Mucosa of descending colon (tissue), 3 donors: ENCODE data around the gene NOC2L. TPM values are rescaled to one million over a fixed set of nuclear protein-coding genes. Genes with fewer than 3 reads are reported as not detected.
"Not testable (repeated sequence)": the region's sequence is repeated elsewhere in the genome, so short reads cannot be mapped to it uniquely, and the experiment has no call there.

Experiments used
- ATAC-seq: fragments of 200-7000 bp; cut with Tn5 transposase; one replicate; pipeline ENCODE4 v1.9.1; 2020; ENCODE audit warnings: mild to moderate bottlenecking, moderate library complexity
- DNase-seq, 3 donors: peaks; one replicate each; pipeline ENCODE4 v3.0.0-alpha.2; 2020
- H3K36me3 ChIP-seq: fragments of 200-600 bp; one replicate; pipeline ENCODE4 v1.8.0; 2021; ENCODE audit warnings: low read depth, mild to moderate bottlenecking
- H3K4me1 ChIP-seq: fragments of 200-600 bp; one replicate; pipeline ENCODE4 v1.8.0; 2021; ENCODE audit warnings: low read depth, mild to moderate bottlenecking
- H3K4me3 ChIP-seq: fragments of 200-600 bp; one replicate; pipeline ENCODE4 v1.8.0; 2021; ENCODE audit warnings: mild to moderate bottlenecking
- H3K9me3 ChIP-seq: fragments of 200-600 bp; one replicate; pipeline ENCODE4 v1.8.0; 2021; ENCODE audit warnings: mild to moderate bottlenecking
- CTCF ChIP-seq: fragments of 200-600 bp; IDR thresholded peaks from one replicate; pipeline ENCODE4 v1.8.0; 2022; ENCODE audit warnings: antibody characterized with exemption, mild to moderate bottlenecking
- intact Hi-C, 2 donors: fragments of 100-400 bp; cut with DNase I in 1 of 2; cut with micrococcal nuclease in 1 of 2; formaldehyde crosslinking; loops; one replicate each; pipeline versions ENCODE4 v1.11.0 to v1.11.1; 2022; cut with DNase I, micrococcal nuclease
- total RNA-seq, 3 donors: library from RNA; stranded (reverse); fragmentation: NEBNext Ultra II Directional in 2 of 3; extraction: Animal tissue kit (Norgen Biotek cat#: 25700) in 2 of 3; gene quantifications; one replicate each; pipeline versions ENCODE4 v1.2.1 to v1.2.4, GENCODE V29; 2021 to 2023
- donor health status: DM: no; HTN: no; CAD: no; lungs with moderate emphysema.
- donor health status: DM: no; HTN: no; CAD: no.
- donor health status: DM: no; HTN: yes; CAD: no.

NOC2L gene
- total RNA-seq, 3 donors from 2014 or later = 47.3 to 56.2 (median 54.6) TPM

DNA sequence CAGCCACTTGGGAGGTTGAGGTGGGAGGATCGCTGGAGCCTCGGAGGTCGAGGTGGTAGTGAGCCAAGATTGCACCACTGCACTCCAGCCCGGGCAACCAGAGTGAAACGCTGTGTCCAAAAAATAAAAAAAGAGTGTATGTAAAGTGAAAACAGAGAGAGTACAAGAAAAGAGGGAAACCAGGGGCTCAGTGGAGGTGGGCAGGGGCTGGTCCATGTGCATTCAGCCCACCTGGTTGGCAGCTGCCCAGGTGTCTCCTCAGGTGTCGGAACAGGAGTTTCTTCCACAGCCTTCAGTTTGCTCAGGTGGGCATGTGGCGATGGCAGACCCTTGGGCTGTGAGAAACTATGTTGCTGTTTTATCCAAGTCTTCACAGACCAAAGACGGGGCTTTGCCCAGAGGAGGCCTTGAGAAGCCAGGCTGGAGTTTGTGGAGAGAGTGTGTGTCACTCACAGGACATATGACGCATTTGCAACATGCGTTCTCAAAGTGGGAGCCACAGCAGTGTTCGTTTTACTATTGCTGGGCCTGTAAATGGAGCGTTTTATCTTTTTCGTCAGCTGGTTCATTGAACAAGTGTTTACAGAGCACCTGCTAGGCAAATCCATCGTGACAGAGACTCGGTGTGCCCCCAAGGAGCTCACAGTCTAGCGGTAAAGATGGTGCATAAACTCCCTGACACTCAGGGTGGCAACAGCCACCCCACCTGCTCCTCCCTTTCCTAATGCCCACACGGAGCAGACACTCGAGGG lies 57.8 kb downstream of the NOC2L start:
- H3K36me3 ChIP-seq = no peaks in the 10 kb centered on the region
- H3K9me3 ChIP-seq = no peaks in the 10 kb centered on the region
- intact Hi-C loops = no loop called here
- no peak for DNase-seq
- TF ChIP-seq CTCF = no peak
- ATAC-seq = no peak
- no peak overlapping the region for H3K4me3 ChIP-seq
- H3K4me1 ChIP-seq = peaks cover 7% of the 10 kb centered on the region

- intact Hi-C loops = no loop called here
- no peak for DNase-seq
Measured at GRCh38 chr1:899636-900317, 59.3 kb downstream of the NOC2L start.

DNA sequence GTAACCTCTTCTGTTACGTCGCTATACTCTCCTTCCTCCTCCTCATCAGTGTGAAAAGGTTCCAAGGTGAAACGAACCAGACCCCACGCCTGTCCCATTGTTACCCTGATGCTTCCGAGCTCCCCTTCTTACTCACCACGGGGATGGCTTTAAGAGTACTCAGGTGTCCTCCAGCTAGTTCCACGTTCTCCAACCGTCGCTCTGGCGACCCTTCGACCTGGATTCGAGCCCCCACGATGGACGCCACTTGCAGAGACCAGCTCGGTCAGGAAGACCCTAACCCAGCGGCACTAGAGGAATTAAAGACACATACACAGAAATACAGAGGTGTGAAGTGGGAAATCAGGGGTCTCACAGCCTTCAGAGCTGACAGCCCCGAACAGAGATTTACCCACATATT lies 61.1 kb downstream of the NOC2L start:
- intact Hi-C loops, DNase-seq, H3K4me3 ChIP-seq, H3K4me1 ChIP-seq, H3K9me3 ChIP-seq, H3K36me3 ChIP-seq, ATAC-seq: not testable (repeated sequence)

More at GRCh38 chr1:899636-900317, 59.3 kb downstream of the NOC2L start:
- no peak overlapping the region for H3K4me3 ChIP-seq
- TF ChIP-seq CTCF = no peak
- H3K9me3 ChIP-seq = no peaks in the 10 kb centered on the region
- no peaks in the 10 kb centered on the region for H3K4me1 ChIP-seq
- ATAC-seq = no peak
- no peaks in the 10 kb centered on the region for H3K36me3 ChIP-seq

DNA sequence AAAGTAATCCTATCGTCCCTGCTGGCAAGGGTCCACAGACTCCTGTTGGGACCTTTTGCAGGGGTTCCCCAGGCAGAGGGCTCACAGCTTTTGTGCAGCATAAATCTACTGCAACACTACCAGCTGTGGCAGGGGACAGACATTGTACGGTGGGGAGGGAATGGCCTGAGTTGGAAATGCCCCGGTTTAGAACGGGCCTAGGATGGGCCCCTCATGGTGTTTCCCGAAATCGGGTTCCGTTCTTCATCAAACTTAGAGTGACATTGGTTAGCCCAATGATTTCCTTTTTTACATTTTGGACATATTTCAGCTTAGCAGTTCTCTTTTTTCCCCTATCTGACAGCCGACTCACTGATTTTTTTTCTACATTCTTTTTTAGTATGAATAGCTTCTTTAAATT lies 61.8 kb downstream of the NOC2L start:
- H3K36me3 ChIP-seq = no peaks in the 10 kb centered on the region
- no peaks in the 10 kb centered on the region for H3K4me1 ChIP-seq
- no peak overlapping the region for H3K4me3 ChIP-seq
- TF ChIP-seq CTCF = no peak
- intact Hi-C loops = no loop called here
- DNase-seq = no peak
- no peak for ATAC-seq
- no peaks in the 10 kb centered on the region for H3K9me3 ChIP-seq

Other genes with a start within 250 kb of the NOC2L start
- 1 to 10 TPM; 2.2 to 4.3 (median 2.7) TPM for gene SAMD11, start 35.3 kb downstream of the NOC2L start, total RNA-seq
- 10 to 100 TPM in 2 of 3 donors, 1 to 10 TPM in 1; 9.0 to 14.7 (median 11.0) TPM for gene KLHL17, start 1.3 kb upstream of the NOC2L start, total RNA-seq
- under 1 TPM; 0.23 to 0.99 (median 0.32) TPM for gene PLEKHN1, start 7.2 kb upstream of the NOC2L start, total RNA-seq
- under 1 TPM in 1 of 3 donors, not detected in 2; 0.24 TPM for gene PERM1, start 22.8 kb upstream of the NOC2L start, total RNA-seq
- gene HES4, start 40.8 kb upstream of the NOC2L start, total RNA-seq = 10 to 100 TPM; 10.3 to 22.7 (median 21.1) TPM
- 10 to 100 TPM; 37.5 to 41.7 (median 38.7) TPM for gene ISG15, start 54.2 kb upstream of the NOC2L start, total RNA-seq
- gene AGRN, start 60.9 kb upstream of the NOC2L start, total RNA-seq = 10 to 100 TPM; 32.0 to 54.4 (median 40.6) TPM
- gene RNF223, start 115.0 kb upstream of the NOC2L start, total RNA-seq = 1 to 10 TPM; 1.3 to 7.5 (median 2.1) TPM
- 10 to 100 TPM; 18.4 to 25.3 (median 24.0) TPM for gene C1orf159, start 156.8 kb upstream of the NOC2L start, total RNA-seq
- gene TTLL10, start 214.6 kb upstream of the NOC2L start, total RNA-seq = 1 to 10 TPM in 2 of 3 donors, under 1 TPM in 1; 0.32 to 4.4 (median 1.8) TPM
- 1 to 10 TPM; 1.6 to 2.2 (median 2.2) TPM for gene TNFRSF18, start 247.3 kb upstream of the NOC2L start, total RNA-seq